Measurements from ENCODE around the gene ASPSCR1. TPM values are rescaled to one million over a fixed set of nuclear protein-coding genes. Genes with fewer than 3 reads are reported as not detected.

ASPSCR1 gene
- total and polyA plus RNA-seq, 2 of the 8 experiments (the other 6 are each of a cell fraction or from before 2014, with no cell fraction given), result 33.3 to 43.7 TPM

- TF ChIP-seq, protein P1, sequence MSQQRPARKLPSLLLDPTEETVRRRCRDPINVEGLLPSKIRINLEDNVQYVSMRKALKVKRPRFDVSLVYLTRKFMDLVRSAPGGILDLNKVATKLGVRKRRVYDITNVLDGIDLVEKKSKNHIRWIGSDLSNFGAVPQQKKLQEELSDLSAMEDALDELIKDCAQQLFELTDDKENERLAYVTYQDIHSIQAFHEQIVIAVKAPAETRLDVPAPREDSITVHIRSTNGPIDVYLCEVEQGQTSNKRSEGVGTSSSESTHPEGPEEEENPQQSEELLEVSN (IDR thresholded peaks at IDR 0.05), result no peak
- TF ChIP-seq PHF8 (conservative IDR thresholded peaks at IDR 0.05; ENCODE audit: low read depth, low read length), result no peak
- TF ChIP-seq RFX5 (IDR thresholded peaks at IDR 0.05; ENCODE audit: borderline replicate concordance, low read depth, low read length), result no peak
- no peak for TF ChIP-seq NANOG (IDR thresholded peaks at IDR 0.05; ENCODE audit: insufficient read depth, low read depth, low read length, poor library complexity, severe bottlenecking)
- TF ChIP-seq POLR2A (IDR thresholded peaks at IDR 0.05; ENCODE audit: control extremely low read depth in 1 of 2, low read depth in 2 of 2, low read length in 2 of 2), result no peak
- no peak for TF ChIP-seq SIRT6 (IDR thresholded peaks at IDR 0.05; ENCODE audit: low read length)
Measured at GRCh38 chr17:81934098-81934757, 43.2 kb upstream of the ASPSCR1 start (continued).
